Endothelial cell of umbilical vein (primary cell): Measurements from ENCODE around the gene MGAT4A. TPM values are rescaled to one million over a fixed set of nuclear protein-coding genes. Genes with fewer than 3 reads are reported as not detected.

Experiments used
- BruUV-seq: library from RNA; stranded (reverse); fragments of 400-500 nt; replicated peaks from 2 replicates; lab custom pipeline; 2021; lab: Mats Ljungman, UMichigan
- CTCF ChIA-PET: fragments of 300-600, 350-600 bp; sonication (Branson Sonifier 250); formaldehyde crosslinking; loops from one replicate; lab custom pipeline; 2021; ENCODE audit warnings: antibody characterized with exemption, inconsistent platforms; lab: Charles Lee
- POLR2A ChIA-PET: fragments of 300-600, 350-600 bp; sonication (Branson Sonifier 250); formaldehyde crosslinking; loops from one replicate; lab custom pipeline; 2021; ENCODE audit warnings: antibody characterized with exemption, inconsistent platforms; lab: Charles Lee
- DNase-seq: peaks from one replicate; pipeline ENCODE4 v3.0.0-alpha.2; 2011; ENCODE audit warnings: low read depth, low spot score
- FAIRE-seq: peaks from 2 replicates; lab custom pipeline; 2011; peaks lifted over from hg19 to GRCh38; lab: Jason Lieb, UNC
- H2AFZ ChIP-seq: 2 replicates; pipeline ENCODE4 v1.6.0; 2012; ENCODE audit warnings: low read depth, low read length, control low read depth, inconsistent platforms
- H3K27ac ChIP-seq: 2 replicates; pipeline ENCODE4 v1.5.1; 2011; ENCODE audit warnings: low read depth, mild to moderate bottlenecking, control low read depth, low read length, moderate library complexity; ENCODE audit not compliant: insufficient read depth
- H3K27me3 ChIP-seq, 2 experiments: 2 replicates each; pipeline versions ENCODE4 v1.6.0 to v1.6.1; 2011; ENCODE audit warnings: low read length in 2 of 2, mixed read lengths in 1 of 2; ENCODE audit not compliant: control insufficient read depth in 2 of 2, insufficient read depth in 2 of 2
- H3K36me3 ChIP-seq, 2 experiments: 2 replicates in 1 of 2; 3 replicates in 1 of 2; pipeline ENCODE4 v1.5.1; 2011; ENCODE audit warnings: low read length in 2 of 2, mild to moderate bottlenecking in 1 of 2, moderate library complexity in 1 of 2; ENCODE audit not compliant: control insufficient read depth in 2 of 2, insufficient read depth in 2 of 2; ENCODE audit errors: extremely low read depth in 1 of 2
- H3K4me1 ChIP-seq: 3 replicates; pipeline ENCODE4 v1.5.1; 2011; ENCODE audit warnings: mild to moderate bottlenecking, low read length; ENCODE audit not compliant: control insufficient read depth, insufficient read depth; ENCODE audit errors: extremely low read depth
- H3K4me2 ChIP-seq: 2 replicates; pipeline ENCODE4 v1.6.1; 2011; ENCODE audit warnings: low read length, control low read depth, mixed read lengths; ENCODE audit not compliant: insufficient read depth
- H3K4me3 ChIP-seq, 3 experiments: fragments of 200-600 bp in 1 of 3; sonication (generic), shearing (Covaris generic) in 1 of 3; replicated peaks in 1 of 3; 2 replicates each; pipeline ENCODE4 v1.5.1; 2011 to 2016; ENCODE audit warnings: control low read depth in 3 of 3, low read length in 3 of 3, mild to moderate bottlenecking in 2 of 3, inconsistent platforms in 1 of 3, low read depth in 1 of 3, moderate library complexity in 1 of 3; ENCODE audit not compliant: insufficient read depth in 1 of 3
- H3K79me2 ChIP-seq: 2 replicates; pipeline ENCODE4 v1.6.0; 2012; ENCODE audit warnings: low read length, inconsistent platforms; ENCODE audit not compliant: control insufficient read depth, insufficient read depth
- H3K9ac ChIP-seq: replicated peaks from 2 replicates; pipeline ENCODE3; 2011; ENCODE audit warnings: low read length, control low read depth; ENCODE audit not compliant: insufficient read depth; ENCODE audit errors: extremely low read depth
- H3K9me1 ChIP-seq: replicated peaks from 3 replicates; pipeline ENCODE4 v1.6.0; 2011; ENCODE audit warnings: mild to moderate bottlenecking, low read length; ENCODE audit not compliant: control insufficient read depth, insufficient read depth; ENCODE audit errors: extremely low read depth
- H3K9me3 ChIP-seq: replicated peaks from 2 replicates; pipeline ENCODE4 v1.5.1; 2012; ENCODE audit warnings: low read length, inconsistent platforms; ENCODE audit not compliant: control insufficient read depth, insufficient read depth
- H4K20me1 ChIP-seq: replicated peaks from 2 replicates; pipeline ENCODE3; 2011; ENCODE audit warnings: mild to moderate bottlenecking, low read length; ENCODE audit not compliant: control insufficient read depth, insufficient read depth; ENCODE audit errors: extremely low read depth
- CTCF ChIP-seq, 2 donors: IDR thresholded peaks; 1 replicate in 1 of 2; 2 replicates in 1 of 2; pipeline ENCODE4 v1.5.1; 2011; ENCODE audit warnings: low read length in 2 of 2, mild to moderate bottlenecking in 2 of 2, moderate library complexity in 2 of 2, control low read depth in 1 of 2, inconsistent platforms in 1 of 2, low read depth in 1 of 2; ENCODE audit not compliant: insufficient read depth in 1 of 2; ENCODE audit errors: extremely low read depth in 1 of 2
- EZH2 ChIP-seq: IDR thresholded peaks from 2 replicates; pipeline ENCODE4 v1.6.1; 2012; ENCODE audit warnings: borderline replicate concordance, low read depth, mild to moderate bottlenecking, moderate library complexity, low read length, inconsistent platforms; ENCODE audit not compliant: severe bottlenecking
- FOS ChIP-seq: IDR thresholded peaks from 2 replicates; pipeline ENCODE4 v1.6.1; 2011; ENCODE audit warnings: mild to moderate bottlenecking, low read length, moderate library complexity, borderline replicate concordance; ENCODE audit not compliant: insufficient read depth
- GATA2 ChIP-seq: IDR thresholded peaks from 2 replicates; pipeline ENCODE4 v1.7.0; 2011; ENCODE audit warnings: low read depth, mild to moderate bottlenecking, moderate library complexity, mixed read lengths, low read length; ENCODE audit not compliant: insufficient read length, insufficient read depth
- JUN ChIP-seq: IDR thresholded peaks from 2 replicates; pipeline ENCODE4 v1.6.1; 2011; ENCODE audit warnings: borderline replicate concordance, low read depth; ENCODE audit not compliant: insufficient read length, insufficient read depth
- MYC ChIP-seq: IDR thresholded peaks from one replicate; pipeline ENCODE4 v1.6.1; 2011; ENCODE audit warnings: mild to moderate bottlenecking, low read depth, low read length
- POLR2A ChIP-seq: IDR thresholded peaks from 2 replicates; pipeline ENCODE4 v1.6.1; 2012; ENCODE audit warnings: low read depth, mild to moderate bottlenecking, control low read depth, low read length
- POLR2AphosphoS5 ChIP-seq: IDR thresholded peaks from 2 replicates; pipeline ENCODE4 v1.6.1; 2012; ENCODE audit warnings: low read depth, mild to moderate bottlenecking, control low read depth, low read length, moderate library complexity; ENCODE audit not compliant: insufficient read depth
- dilution Hi-C: fragments of 300-500 bp; cut with MboI; formaldehyde crosslinking; loops from one replicate; pipeline ENCODE4 v1.15.0; 2019; ENCODE audit warnings: low sequenced_read_pairs; ENCODE audit not compliant: extremely low pct_ligation_motif_present
- intact Hi-C: fragments of 100-400 bp; cut with micrococcal nuclease; formaldehyde crosslinking; loops from one replicate; pipeline ENCODE4 v1.10.0; 2022
- polyA plus RNA-seq, 4 experiments: library from polyadenylated mRNA; depleted of rRNA in 3 of 4; stranded (reverse) in 3 of 4; unstranded in 1 of 4; fragments of >200 nt; gene quantifications; 2 replicates each; pipeline versions ENCODE4 v1.2.1 to v1.2.3, GENCODE V29; 2011 to 2012; ENCODE audit warnings: missing spikeins in 1 of 4
- total RNA-seq: library from RNA; stranded (reverse); gene quantifications from 2 replicates; pipeline ENCODE4 v1.2.3, GENCODE V29; 2021
- TF ChIP-seq, protein P1 (sequence below): IDR thresholded peaks from 2 replicates; pipeline ENCODE4 v1.6.1; 2011; ENCODE audit not compliant: insufficient read depth, insufficient read length

The MGAT4A gene
- total and polyA plus RNA-seq, 2 donors (not counting 3 experiments of a cell fraction or from before 2014, with no cell fraction given): 9.2 to 42.2 TPM

GRCh38 chr2:98778741-98779483 lies 48.0 kb upstream of the MGAT4A start:
- no peak overlapping the region for H3K9ac ChIP-seq
- no peak for TF ChIP-seq POLR2AphosphoS5
- TF ChIP-seq FOS: no peak
- TF ChIP-seq, protein P1, sequence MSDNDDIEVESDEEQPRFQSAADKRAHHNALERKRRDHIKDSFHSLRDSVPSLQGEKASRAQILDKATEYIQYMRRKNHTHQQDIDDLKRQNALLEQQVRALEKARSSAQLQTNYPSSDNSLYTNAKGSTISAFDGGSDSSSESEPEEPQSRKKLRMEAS: no peak
- no peak for TF ChIP-seq GATA2
- TF ChIP-seq EZH2: no peak
- TF ChIP-seq JUN: no peak
- no peak for TF ChIP-seq POLR2A
- TF ChIP-seq CTCF (IDR thresholded peaks at IDR 0.05; ENCODE audit: extremely low read depth in 1 of 2, insufficient read depth in 1 of 2, low read depth in 1 of 2, low read length in 2 of 2): no peak
- TF ChIP-seq MYC: no peak
- dilution Hi-C loops (loop anchor here (5.0 kb wide), 1 partner anchor 37 kb away; no protein-coding TSS in a partner anchor), intact Hi-C loops (no loop called here)
- H3K4me1 ChIP-seq: no peaks in the 10 kb centered on the region
- no peak overlapping the region for H3K4me3 ChIP-seq
- BruUV-seq: no TSS peak
- H3K36me3 ChIP-seq: no peaks in the 10 kb centered on the region
- no peak for DNase-seq
- no peak overlapping the region for H3K4me2 ChIP-seq
- no peaks in the 10 kb centered on the region for H3K9me3 ChIP-seq
- no peak overlapping the region for H2AFZ ChIP-seq
- CTCF ChIA-PET: no interaction called here
- no peaks in the 10 kb centered on the region for H3K79me2 ChIP-seq
- H4K20me1 ChIP-seq: no peaks in the 10 kb centered on the region
- H3K27ac ChIP-seq: no peak overlapping the region
- no peaks in the 10 kb centered on the region for H3K9me1 ChIP-seq
- no peaks in the 10 kb centered on the region for H3K27me3 ChIP-seq
- no peak for FAIRE-seq
- POLR2A ChIA-PET: no interaction called here
